Measurements from ENCODE around the gene DTD1.

The DTD1 gene

DNA sequence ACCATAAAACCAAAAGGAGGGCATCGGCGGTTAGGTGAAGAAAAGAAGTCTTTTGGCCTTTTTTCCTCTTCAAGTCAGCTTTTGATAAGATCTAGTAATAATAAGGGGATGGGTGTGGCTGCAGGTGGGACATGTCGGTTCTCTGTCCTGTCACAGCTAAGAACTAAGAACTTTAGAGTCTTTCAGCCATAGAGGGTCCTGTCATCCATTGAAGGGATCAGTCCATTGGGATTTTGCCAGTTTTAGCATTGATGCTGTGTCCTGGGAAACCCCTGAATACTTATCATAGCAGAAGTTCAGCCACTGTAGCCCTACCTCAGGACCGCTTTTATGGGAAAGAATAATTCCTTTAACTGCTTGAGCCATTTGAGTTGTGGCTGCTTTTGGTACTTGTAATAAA lies 207.5 kb downstream of the DTD1 start:
- DNase-seq (ENCODE audit: low read depth), result no peak

DNA sequence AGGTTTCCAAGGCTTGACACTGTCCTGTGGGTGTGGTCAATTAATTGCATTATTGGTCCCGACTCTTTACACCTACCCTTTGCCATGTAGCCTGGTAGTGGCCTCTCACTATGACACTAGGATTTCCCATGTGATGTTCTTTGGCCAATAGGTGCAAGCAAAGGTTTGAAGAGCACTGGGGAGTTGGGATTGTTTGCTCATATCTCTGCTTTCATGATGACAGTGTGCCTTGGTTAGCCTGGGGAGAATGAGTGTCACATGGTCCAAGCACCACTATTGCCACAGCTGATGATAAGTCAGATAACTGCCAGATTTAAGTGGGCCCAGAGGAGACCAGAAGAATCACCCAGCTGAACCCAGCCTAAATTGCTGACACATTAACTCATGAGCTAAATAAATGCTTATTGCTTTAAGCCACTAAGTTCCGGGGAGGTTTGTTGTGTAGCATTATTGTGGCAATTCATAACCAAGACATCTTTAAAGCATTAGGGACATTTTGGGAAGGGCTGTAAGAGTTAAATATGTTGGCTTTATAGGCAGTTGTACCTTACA lies 208.5 kb downstream of the DTD1 start:
- DNase-seq (ENCODE audit: low read depth), result no peak

DNA sequence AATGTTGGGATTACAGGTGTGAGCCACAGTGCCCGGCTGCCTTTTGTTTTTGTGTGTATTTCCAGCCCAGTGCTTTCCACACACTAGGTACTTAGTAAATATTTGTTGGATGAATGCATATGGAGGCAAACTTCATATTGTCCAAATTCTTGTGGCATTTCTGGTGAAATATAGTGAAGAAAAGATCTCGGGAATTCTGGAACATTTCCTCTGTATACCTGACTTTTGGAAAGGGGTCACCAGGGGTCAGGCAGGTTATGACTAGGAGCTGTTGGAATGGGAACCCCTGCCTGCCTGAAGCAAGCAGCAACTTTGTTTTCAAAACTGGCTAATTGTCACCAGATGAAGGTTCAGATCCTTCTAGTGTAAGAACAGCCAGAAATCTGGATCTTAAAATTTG lies 213.7 kb downstream of the DTD1 start:
- no peak for DNase-seq (ENCODE audit: low read depth)

DNA sequence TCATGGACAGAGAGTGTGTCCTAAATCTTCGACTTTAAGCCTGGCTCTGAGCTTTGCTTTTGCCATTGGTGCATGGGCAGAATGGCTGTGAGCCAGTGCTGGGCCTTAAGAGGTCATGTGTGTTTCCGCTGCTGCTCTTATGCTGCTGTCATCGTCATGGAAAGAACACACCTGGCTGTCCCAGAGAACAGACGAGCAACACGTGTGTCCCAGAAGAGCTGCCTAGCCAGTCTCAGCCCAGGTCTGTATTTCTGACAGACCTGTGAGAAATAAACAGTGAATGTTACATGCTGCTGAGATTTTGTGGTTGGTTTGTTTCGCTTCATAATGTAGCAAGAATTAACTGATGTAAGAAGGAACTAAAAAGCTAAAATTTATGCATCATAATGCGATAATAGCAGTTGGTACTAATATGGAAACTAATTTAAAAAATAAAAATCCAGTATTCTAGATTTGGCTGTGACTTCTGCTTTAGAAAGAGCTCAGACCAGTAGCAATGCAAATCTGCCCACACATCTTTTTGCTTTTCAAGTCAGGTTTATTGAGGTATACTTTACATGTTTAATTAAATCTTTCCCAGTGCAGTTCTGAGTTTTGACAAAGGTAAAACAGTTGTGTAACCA lies 214.3 kb downstream of the DTD1 start:
- DNase-seq (ENCODE audit: low read depth), result no peak

DNA sequence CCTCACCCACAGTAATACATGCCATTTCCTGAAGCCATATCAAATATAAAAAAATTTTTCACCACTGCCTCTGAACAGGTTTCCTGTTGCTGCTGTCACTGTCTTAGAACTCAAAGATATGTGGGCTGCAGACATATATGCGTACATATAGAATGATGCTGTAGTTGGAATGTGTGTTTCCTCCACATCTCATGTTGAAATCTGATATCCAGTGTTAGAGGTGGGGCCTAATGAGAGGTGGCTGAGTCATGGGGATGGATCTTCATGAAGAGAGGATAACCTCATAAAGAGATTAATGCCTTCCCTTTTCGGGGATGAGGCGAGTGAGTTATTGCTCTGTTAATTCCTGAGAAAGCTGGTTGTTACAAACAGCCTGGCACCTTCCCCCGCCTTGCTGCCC lies 218.0 kb downstream of the DTD1 start:
- DNase-seq (ENCODE audit: low read depth), result no peak

DNA sequence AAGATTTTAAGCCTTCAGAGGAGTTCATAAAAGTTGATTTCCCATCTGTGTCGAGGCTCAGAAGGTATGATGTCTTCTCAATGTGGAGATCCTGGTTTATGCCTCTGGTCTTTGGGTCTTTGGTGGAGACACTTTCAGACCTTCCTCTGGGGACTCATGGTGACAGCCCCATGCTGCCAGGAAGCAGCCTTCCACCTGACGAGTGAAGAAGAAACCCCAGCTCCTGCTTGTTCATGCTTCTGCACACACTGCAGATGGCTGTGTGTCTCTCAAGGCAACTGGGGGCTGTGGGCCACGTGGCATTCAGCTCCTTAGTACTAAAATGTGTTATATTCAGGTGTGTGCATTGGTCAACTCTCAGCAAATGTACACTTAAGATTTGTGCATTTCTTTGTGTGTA lies 220.9 kb downstream of the DTD1 start:
- DNase-seq (ENCODE audit: low read depth), result no peak

DNA sequence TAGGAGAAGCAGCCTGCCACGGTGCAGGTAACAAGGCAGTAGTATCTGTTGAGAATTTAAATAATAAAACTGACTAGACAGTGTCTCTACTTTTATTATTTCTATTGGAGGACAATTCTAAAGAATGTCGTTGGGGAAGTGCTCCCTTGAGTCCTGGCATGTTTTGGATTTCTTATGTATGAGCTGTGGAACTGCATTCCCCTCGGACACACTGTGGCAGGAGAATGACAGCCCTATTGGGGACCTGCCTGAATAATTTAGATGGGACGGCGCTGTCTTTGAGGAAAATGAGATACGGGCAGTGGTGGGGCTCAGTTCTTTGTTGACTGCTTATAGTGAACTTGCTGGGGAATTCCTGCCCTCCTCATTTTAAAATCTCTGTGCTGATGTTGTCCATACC lies 223.3 kb downstream of the DTD1 start:
- DNase-seq (ENCODE audit: low read depth), result no peak

DNA sequence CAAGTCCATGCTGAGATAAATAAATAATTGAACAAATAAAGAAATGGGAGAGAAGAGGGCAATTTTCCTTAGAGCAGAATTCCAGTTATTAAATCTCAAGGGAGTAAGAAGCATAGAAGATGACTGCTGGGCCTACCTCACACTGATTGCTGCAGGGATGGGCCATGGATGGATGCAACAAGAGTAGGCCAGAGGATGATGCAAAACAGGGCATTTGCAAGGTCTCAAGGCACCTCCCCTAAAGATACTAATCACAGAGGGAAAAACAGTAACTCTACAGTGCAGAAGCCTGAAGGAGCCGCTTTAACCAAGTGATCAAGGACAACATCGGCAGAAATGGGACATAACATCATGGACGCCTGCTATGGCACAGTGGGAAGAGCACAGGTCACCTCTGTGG lies 224.1 kb downstream of the DTD1 start:
- DNase-seq (ENCODE audit: low read depth), result no peak

DNA sequence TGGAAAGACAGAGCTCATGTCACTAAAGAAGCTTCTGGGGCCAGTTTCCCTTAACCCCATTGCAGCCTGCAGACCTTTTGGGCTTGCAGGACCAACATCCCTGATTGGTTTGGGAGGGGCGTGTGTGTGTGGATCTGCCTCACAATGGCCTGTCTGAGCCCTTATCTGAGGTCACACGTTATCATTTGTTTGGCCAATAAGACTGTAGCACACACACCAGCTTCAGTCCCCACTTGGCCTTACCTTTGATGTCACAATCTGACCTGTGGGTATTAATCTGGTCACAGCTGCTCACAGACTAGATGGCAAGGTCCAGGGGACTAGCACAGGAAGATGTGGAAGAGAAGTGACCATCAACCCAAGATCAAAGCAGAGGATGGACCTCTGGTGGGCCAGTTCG lies 225.6 kb downstream of the DTD1 start, which contains the start of gene SCP2D1:
TSS of gene SCP2D1 (plus strand) at position 301 of the 400 bp plus-strand sequence. CDS start at position 334, 33 bp downstream.
- DNase-seq (ENCODE audit: low read depth), result no peak

DNA sequence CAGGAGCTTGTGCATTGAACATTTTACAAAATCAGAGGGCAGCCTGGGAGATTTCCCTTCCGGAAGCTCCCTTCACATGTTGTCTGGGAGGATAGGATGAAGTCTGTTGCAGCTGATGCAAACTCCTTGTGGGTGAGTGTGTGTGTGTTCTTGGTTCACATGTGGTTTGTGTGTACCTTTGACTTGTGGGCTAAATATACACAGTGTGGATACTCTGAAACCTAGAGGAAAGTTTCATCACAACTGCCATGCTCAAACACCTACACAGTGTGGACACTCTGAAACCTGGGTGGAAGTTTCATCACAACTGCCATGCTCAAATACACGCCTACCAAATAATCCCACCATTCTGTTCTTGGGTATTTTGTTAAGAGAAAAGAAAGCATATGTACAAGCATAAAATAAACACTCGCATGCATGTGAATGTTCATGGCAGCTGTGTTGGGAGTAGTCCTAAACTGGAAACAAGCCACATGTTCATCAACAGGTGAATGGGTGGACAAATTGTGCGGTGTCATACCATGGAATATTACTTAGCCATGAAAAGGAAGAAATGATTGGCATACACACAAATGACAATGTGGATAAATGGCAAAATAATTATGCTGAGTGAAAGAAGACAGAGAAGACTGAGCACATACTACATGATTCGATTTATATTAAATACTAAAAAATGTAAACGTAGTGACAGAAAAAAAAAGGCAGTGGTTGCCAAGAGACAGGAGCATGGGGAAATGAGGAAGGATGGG lies 227.5 kb downstream of the DTD1 start:
- DNase-seq (ENCODE audit: low read depth), result no peak

All from stimulated activated CD8-positive, alpha-beta memory T cell treated with anti-CD3 and anti-CD28 coated beads, Interleukin-4, amount 100 ng/mL, for 24 hours (primary cell).